Panc1 (cell line): ENCODE data around the gene ZNF778.

Source experiments
- CTCF ChIP-seq: fragments of 450-650 bp; IDR thresholded peaks from 2 replicates; pipeline ENCODE4 v1.5.1; 2017; ENCODE audit warnings: mild to moderate bottlenecking
- POLR2AphosphoS5 ChIP-seq: IDR thresholded peaks from 2 replicates; pipeline ENCODE4 v1.6.1; 2012; ENCODE audit warnings: mild to moderate bottlenecking, low read depth, low read length, moderate library complexity
- SIN3A ChIP-seq: IDR thresholded peaks from 2 replicates; pipeline ENCODE4 v1.6.1; 2012; ENCODE audit warnings: low read depth, mild to moderate bottlenecking, low read length, moderate library complexity, borderline replicate concordance; ENCODE audit not compliant: insufficient read depth
- TCF7L2 ChIP-seq: IDR thresholded peaks from 2 replicates; pipeline ENCODE4 v1.6.1; 2011; ENCODE audit warnings: mild to moderate bottlenecking, low read depth, low read length, inconsistent platforms
- TF ChIP-seq, protein P1 (sequence below), 2 experiments: IDR thresholded peaks; 2 replicates each; pipeline ENCODE4 v1.6.1; 2011 to 2012; ENCODE audit warnings: low read depth in 2 of 2, control low read depth in 1 of 2, low read length in 1 of 2, mild to moderate bottlenecking in 1 of 2, moderate library complexity in 1 of 2; ENCODE audit not compliant: insufficient read depth in 1 of 2

GRCh38 chr16:89200850-89201411, 16.6 kb upstream of the ZNF778 start:
- no peak for TF ChIP-seq CTCF
- no peak for TF ChIP-seq POLR2AphosphoS5
- TF ChIP-seq, protein P1, sequence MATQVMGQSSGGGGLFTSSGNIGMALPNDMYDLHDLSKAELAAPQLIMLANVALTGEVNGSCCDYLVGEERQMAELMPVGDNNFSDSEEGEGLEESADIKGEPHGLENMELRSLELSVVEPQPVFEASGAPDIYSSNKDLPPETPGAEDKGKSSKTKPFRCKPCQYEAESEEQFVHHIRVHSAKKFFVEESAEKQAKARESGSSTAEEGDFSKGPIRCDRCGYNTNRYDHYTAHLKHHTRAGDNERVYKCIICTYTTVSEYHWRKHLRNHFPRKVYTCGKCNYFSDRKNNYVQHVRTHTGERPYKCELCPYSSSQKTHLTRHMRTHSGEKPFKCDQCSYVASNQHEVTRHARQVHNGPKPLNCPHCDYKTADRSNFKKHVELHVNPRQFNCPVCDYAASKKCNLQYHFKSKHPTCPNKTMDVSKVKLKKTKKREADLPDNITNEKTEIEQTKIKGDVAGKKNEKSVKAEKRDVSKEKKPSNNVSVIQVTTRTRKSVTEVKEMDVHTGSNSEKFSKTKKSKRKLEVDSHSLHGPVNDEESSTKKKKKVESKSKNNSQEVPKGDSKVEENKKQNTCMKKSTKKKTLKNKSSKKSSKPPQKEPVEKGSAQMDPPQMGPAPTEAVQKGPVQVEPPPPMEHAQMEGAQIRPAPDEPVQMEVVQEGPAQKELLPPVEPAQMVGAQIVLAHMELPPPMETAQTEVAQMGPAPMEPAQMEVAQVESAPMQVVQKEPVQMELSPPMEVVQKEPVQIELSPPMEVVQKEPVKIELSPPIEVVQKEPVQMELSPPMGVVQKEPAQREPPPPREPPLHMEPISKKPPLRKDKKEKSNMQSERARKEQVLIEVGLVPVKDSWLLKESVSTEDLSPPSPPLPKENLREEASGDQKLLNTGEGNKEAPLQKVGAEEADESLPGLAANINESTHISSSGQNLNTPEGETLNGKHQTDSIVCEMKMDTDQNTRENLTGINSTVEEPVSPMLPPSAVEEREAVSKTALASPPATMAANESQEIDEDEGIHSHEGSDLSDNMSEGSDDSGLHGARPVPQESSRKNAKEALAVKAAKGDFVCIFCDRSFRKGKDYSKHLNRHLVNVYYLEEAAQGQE (IDR thresholded peaks at IDR 0.05; ENCODE audit: insufficient read depth in 1 of 2, low read depth in 2 of 2, low read length in 1 of 2): no peak
- no peak for TF ChIP-seq SIN3A
- no peak for TF ChIP-seq TCF7L2
